Psoas muscle (tissue), 8 donors: ENCODE measurements around the gene DOCK8. TPM values are rescaled to one million over a fixed set of nuclear protein-coding genes. Genes with fewer than 3 reads are reported as not detected.

ENCODE experiments used
- ATAC-seq, 4 donors: fragments of 200-7000 bp; cut with Tn5 transposase; one replicate each; pipeline ENCODE4 v1.9.1; 2020; ENCODE audit warnings: moderate library complexity in 3 of 4, mild to moderate bottlenecking in 2 of 4
- DNase-seq, 2 donors: peaks; one replicate each; pipeline ENCODE4 v3.0.0-alpha.2; 2020
- H3K27ac ChIP-seq: fragments of 200-600 bp; one replicate; pipeline ENCODE4 v1.8.0; 2022
- H3K27me3 ChIP-seq, 3 donors: fragments of 200-600 bp in 1 of 3; one replicate each; pipeline versions ENCODE4 v1.6.1 to v1.8.0; 2013 to 2022; ENCODE audit warnings: low read length in 2 of 3, mild to moderate bottlenecking in 2 of 3, moderate library complexity in 1 of 3; ENCODE audit not compliant: insufficient read depth in 3 of 3
- H3K36me3 ChIP-seq, 2 donors: fragments of 200-600 bp in 1 of 2; one replicate each; pipeline versions ENCODE4 v1.6.1 to v1.8.0; 2013 to 2022; ENCODE audit warnings: low read depth in 1 of 2, mild to moderate bottlenecking in 1 of 2, moderate library complexity in 1 of 2; ENCODE audit not compliant: insufficient read depth in 1 of 2
- H3K4me1 ChIP-seq: fragments of 200-600 bp; one replicate; pipeline ENCODE4 v1.8.0; 2022
- H3K4me3 ChIP-seq: fragments of 200-600 bp; one replicate; pipeline ENCODE4 v1.8.0; 2022; ENCODE audit warnings: mild to moderate bottlenecking
- H3K9me3 ChIP-seq: fragments of 200-600 bp; one replicate; pipeline ENCODE4 v1.8.0; 2022
- WGBS, 3 donors: extraction: QIAGEN DNeasy Blood & Tissue Kit; methylation state at CpG; one replicate each; pipeline versions ENCODE4 v1.1.6 to v1.1.7; 2013; 5-methylcytosine and 5-hydroxymethylcytosine counted together
- intact Hi-C, 2 donors: fragments of 100-400 bp; cut with DNase I; formaldehyde crosslinking; loops; one replicate each; pipeline versions ENCODE4 v1.11.0 to v1.14.2; 2022
- polyA plus RNA-seq, 3 donors: library from polyadenylated mRNA; stranded (reverse); fragments of 200-250 nt; gene quantifications; one replicate each; pipeline ENCODE4 v1.2.3, GENCODE V29; 2013
- total RNA-seq, 4 donors: library from RNA; stranded (reverse); fragmentation: NEBNext Ultra II Directional in 2 of 4; extraction: Animal tissue kit (Norgen Biotek cat#: 25700) in 2 of 4; gene quantifications; one replicate each; pipeline versions ENCODE4 v1.2.1 to v1.2.4, GENCODE V29; 2021 to 2023
- TF ChIP-seq, protein P1 (sequence below): fragments of 200-600 bp; IDR thresholded peaks from one replicate; pipeline ENCODE4 v1.8.0; 2022; ENCODE audit warnings: antibody characterized with exemption
- donor health status: healthy with polysubstance abuse.
- donor health status: DM: no; HTN: no; CAD: no; lungs with moderate emphysema.
- donor health status: Bipolar disorder and iron deficiency.
- donor health status: healthy.
- donor health status: DM: yes; HTN: yes; CAD: no.
- donor health status: DM: no; HTN: no; CAD: no.
- donor health status: DM: no; HTN: no; CAD: no.
- donor health status: DM: yes; HTN: yes; CAD: no.

Gene DOCK8
- total and polyA plus RNA-seq, 7 donors = 0.32 to 2.8 (median 2.0) TPM

DNA sequence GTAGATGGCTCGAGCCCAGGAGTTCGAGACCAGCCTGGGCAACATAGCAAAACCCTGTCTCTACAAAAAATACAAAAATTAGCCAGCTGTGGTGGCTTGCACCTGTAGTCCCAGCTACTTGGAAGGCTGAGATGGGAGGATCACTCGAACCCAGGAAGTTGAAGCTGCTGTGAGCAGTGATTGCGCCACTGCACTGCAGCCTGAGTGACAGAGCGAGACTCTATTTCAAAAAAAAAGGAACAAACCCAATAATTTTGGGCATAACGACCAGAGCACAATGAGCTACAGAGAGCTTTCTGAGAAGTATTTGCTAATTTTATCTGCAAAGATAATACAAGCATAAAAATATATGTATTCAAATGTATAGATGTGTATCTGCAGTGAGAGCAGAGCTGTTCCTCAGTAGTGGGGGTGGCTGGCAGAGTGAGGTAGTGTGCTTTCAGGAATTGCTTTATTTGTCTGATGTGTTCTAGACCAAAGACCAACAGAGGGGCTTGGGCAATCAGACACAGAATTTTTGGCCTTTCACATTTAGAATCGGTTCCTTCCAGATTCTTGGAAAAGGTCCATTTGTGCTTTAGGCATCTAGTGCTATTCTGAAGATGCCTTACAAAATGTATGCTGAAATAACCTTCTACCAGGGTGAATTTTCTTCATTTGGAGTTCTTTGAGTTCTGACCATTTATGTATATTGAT, 5.2 kb downstream of the DOCK8 start:
- DNase-seq (no peak), ATAC-seq (no peak)
- WGBS, 3 donors = 73 to 80% (median 79%) methylated on average over 7 of the region's 7 CpGs
- Histone ChIP-seq H3K36me3 (no peaks in the 10 kb centered on the region), H3K4me3 (no peak overlapping the region), H3K4me1 (no peaks in the 10 kb centered on the region), H3K27me3 (peaks cover 0 to 16% (median 0%) of the 10 kb centered on the region in 3 donors), H3K9me3 (no peaks in the 10 kb centered on the region), H3K27ac (no peak overlapping the region)
- intact Hi-C loops = no loop called here
- TF ChIP-seq, protein P1, sequence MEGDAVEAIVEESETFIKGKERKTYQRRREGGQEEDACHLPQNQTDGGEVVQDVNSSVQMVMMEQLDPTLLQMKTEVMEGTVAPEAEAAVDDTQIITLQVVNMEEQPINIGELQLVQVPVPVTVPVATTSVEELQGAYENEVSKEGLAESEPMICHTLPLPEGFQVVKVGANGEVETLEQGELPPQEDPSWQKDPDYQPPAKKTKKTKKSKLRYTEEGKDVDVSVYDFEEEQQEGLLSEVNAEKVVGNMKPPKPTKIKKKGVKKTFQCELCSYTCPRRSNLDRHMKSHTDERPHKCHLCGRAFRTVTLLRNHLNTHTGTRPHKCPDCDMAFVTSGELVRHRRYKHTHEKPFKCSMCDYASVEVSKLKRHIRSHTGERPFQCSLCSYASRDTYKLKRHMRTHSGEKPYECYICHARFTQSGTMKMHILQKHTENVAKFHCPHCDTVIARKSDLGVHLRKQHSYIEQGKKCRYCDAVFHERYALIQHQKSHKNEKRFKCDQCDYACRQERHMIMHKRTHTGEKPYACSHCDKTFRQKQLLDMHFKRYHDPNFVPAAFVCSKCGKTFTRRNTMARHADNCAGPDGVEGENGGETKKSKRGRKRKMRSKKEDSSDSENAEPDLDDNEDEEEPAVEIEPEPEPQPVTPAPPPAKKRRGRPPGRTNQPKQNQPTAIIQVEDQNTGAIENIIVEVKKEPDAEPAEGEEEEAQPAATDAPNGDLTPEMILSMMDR = no peak

DNA sequence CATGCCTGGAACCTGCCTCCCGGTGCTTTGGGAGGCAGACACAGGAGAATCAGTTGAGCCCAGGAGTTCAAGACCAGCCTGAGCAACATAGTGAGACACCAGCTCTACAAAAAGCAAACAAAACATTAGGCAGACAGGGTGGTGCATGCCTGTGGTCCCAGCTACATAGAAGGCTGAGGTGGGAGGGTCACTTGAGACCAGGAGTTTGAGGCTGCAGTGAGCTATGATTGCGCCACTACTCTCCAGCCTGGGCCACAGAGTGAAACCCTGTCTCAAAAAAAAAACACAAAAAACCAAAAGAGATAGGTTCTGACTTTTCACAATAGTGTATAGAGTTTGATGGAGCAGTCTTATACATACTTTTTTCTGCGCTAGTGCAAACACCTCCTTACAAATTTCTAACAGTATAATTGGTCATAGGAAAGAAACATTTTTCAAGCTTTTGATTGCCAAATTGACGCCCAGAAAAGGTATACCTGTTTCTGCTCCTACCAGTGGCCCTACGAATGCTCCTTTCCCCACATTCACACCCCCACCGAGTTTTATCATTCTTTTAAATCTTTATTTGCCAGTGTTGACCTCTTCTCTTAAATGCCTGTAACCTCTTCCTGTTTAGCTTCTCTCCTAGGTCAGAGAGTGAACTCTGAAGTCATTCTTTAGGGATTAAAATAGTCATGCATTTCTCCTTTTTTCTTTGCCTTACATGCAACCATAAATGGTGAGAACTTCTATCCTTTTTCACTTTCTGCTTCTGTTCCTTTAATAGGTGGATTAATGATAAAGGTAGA, 7.5 kb downstream of the DOCK8 start:
- Histone ChIP-seq H3K27me3 (peaks cover 0 to 7% (median 0%) of the 10 kb centered on the region in 3 donors), H3K36me3 (no peaks in the 10 kb centered on the region), H3K4me1 (no peaks in the 10 kb centered on the region), H3K27ac (no peak overlapping the region), H3K9me3 (no peaks in the 10 kb centered on the region), H3K4me3 (no peak overlapping the region)
- TF ChIP-seq, protein P1 = no peak
- ATAC-seq (no peak), DNase-seq (no peak)
- intact Hi-C loops = no loop called here
- 76 to 79% (median 79%) methylated on average over 6 of the region's 6 CpGs for WGBS, 3 donors

DNA sequence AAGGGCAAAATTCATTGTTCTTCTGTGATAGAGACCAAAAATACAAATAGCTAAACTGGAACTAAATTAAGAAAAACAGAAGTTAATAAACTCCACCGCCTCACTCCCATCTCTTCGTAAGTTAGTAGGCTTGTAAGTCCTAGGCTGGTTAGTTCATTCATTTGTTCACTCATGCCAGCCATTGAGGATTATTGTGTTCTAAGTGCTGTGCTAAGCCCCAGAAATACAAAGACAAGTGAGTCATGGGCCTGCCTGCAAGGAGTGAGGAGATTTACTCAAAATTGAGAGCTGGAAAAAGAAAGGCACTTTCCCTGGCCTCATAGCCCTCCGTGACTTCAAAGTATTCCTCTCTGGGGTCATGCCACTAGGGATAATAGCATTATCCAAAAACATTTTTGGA, 8.5 kb downstream of the DOCK8 start:
- H3K27ac ChIP-seq = no peak overlapping the region
- intact Hi-C loops = no loop called here
- no peaks in the 10 kb centered on the region for H3K27me3 ChIP-seq
- TF ChIP-seq, protein P1 = no peak
- H3K36me3 ChIP-seq = no peaks in the 10 kb centered on the region
- H3K4me1 ChIP-seq = no peaks in the 10 kb centered on the region
- DNase-seq (no peak), ATAC-seq (no peak)
- 78 to 85% (median 83%) methylated on average over 3 of the region's 3 CpGs for WGBS, 3 donors
- no peak overlapping the region for H3K4me3 ChIP-seq
- H3K9me3 ChIP-seq = peaks cover under 1% of the 10 kb centered on the region

DNA sequence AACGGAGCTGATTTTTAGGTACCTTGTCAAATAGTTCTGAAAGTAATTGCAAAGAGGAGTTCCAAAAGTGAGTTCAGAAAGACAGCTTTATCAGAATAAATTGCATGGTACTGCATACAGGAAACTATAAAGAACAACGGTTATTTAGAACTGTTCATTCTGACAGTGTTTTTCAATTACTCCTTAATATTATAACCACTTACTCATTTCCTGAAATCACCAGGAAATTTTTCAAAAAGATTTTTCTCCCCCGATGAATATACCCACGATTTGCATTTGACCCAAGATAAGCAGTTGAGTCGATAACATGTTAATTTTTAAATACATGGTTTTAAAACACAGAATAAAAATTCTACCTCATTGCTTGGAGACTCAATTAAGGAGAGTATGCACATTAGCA, 9.4 kb downstream of the DOCK8 start:
- Histone ChIP-seq H3K27ac (no peak overlapping the region), H3K27me3 (no peaks in the 10 kb centered on the region), H3K4me3 (no peak overlapping the region), H3K9me3 (peaks cover 3% of the 10 kb centered on the region), H3K36me3 (no peaks in the 10 kb centered on the region), H3K4me1 (no peaks in the 10 kb centered on the region)
- intact Hi-C loops = no loop called here
- no peak for ATAC-seq
- TF ChIP-seq, protein P1 = no peak
- no peak for DNase-seq
- WGBS, 3 donors = 52 to 68% (median 66%) methylated on average over 5 of the region's 5 CpGs
